Measurements from ENCODE around the gene TMEM203.
A peak's percentile ranks its signal among the peaks of the same experiment; 100 is the strongest.

Gene TMEM203

DNA sequence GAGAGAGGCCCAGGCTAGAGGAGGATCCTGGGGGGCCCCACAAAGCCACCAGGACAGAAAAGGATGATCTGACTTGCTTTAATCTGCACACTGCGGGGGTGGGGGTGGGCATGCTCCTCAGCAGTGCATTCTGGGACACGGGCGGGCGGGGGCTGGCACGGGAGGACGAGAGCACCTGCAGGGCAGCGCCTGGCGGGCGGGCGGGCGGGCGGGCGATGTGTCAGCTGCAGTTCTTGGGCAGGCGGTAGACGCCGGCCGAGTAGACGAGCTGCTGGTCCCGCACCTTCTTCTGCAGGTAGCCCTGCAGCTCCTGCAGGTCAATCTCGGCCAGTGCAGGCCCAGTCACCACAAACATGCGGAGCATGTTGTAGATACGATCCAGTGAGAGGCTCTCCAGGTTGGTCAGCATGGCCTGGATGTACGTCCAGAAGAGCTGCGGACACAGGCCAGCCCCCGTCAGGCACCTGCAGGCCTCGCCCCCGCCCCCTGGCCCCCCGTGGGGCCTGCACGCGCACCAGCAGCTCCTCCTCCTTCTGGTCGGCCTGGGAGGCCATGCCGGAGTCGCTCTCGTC, 30.6 kb downstream of the TMEM203 start:
- H3K27ac ChIP-seq, result peak overlapping the region; percentile 98
- TF ChIP-seq ZFX (IDR thresholded peaks at IDR 0.05; ENCODE audit: borderline replicate concordance) (no peak), CTCF (IDR thresholded peaks at IDR 0.05) (no peak)

- TF ChIP-seq ZFX (IDR thresholded peaks at IDR 0.05; ENCODE audit: borderline replicate concordance) (no peak), CTCF (IDR thresholded peaks at IDR 0.05) (no peak)
- H3K27ac ChIP-seq, result peak overlapping the region; percentile 98
Measured at GRCh38 chr9:137173796-137174664, 31.4 kb downstream of the TMEM203 start.

DNA sequence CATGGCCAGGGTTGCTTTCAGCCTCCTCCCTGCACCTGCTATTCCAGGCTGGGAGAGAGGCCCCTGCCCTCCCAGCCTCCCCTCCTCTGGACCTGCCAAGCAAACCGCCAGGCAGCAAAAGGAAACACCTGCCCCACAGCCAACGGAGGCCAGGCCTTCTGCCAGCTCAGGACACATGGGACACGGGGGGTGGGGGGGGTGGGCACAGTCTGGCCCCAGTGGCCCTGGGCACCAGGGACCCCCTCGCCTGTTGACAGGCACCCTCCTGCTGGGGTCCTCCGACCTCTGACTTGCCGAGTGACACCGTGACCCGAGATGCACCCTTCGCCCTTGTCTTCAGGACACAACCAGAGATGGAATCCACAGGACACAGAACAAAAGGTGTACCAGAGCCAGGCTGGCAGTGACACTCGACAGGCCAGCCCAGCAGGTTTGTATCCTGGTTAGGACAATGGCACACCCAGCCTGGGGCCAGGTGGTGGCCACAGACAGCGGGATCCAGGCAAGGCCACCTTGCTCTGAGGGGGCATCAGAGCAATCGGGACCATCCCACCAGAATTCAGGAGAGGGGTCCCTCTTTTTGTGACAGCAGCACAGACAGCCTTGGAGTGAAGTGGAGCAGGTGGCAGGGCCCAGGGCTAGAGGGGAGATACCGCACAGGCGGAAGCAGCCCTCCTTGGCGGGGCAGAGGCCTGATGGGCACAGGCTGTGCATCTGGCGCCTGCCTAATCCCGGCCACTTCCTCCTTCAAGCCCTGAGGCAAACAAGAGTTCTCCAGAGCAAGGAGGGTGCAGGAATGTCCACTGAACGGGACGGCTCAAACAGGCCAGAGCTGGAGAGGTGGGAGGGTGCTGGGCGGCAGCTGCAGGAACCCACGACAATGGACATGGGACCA, 32.3 kb downstream of the TMEM203 start:
- peak overlapping the region; percentile 98 for H3K27ac ChIP-seq
- TF ChIP-seq ZFX (IDR thresholded peaks at IDR 0.05; ENCODE audit: borderline replicate concordance) (no peak), CTCF (IDR thresholded peaks at IDR 0.05) (no peak)

DNA sequence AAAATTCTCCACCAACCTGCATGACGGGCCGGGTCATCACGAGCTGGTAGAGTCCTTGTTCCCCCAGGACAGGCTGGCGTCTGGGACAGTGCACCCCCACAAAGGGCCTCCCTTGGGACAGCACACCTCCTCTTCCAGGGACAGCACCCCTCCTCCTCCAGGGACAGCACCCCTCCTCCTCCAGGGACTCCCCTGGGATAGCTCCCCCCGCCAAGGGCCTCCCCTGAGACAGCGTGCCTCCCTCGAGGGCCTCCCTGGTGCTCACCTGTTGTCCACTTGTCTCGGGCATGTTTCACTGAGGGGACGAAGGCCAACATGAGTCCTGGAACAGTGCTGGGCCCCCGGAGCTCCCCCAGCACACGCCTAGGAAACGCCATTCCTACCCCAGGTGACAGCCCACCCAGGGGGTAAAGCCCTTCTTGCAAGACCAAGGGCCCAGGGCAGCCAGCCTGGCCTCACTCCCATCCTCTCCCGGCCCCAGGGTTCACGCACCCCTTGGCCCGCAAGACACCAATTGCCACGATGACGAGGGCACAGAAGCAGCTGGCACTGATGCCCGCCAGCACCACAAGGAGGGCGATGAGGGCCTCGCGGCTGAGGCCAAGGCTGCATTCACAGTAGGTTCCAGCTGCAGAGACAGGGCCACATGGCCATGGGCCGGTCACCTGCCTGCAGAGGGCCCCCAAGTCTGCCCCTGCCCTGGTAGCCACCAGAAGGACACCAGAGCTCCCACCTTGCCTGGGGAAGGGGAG, 34.1 kb downstream of the TMEM203 start:
- H3K27ac ChIP-seq, result peak overlapping the region; percentile 98
- TF ChIP-seq CTCF (IDR thresholded peaks at IDR 0.05) (no peak), ZFX (IDR thresholded peaks at IDR 0.05; ENCODE audit: borderline replicate concordance) (no peak)

- no peak for TF ChIP-seq CTCF (IDR thresholded peaks at IDR 0.05)
- no peak for TF ChIP-seq ZFX (IDR thresholded peaks at IDR 0.05; ENCODE audit: borderline replicate concordance)
- H3K27ac ChIP-seq, result peak overlapping the region; percentile 98
Measured at GRCh38 chr9:137170486-137171148, 34.8 kb downstream of the TMEM203 start.

DNA sequence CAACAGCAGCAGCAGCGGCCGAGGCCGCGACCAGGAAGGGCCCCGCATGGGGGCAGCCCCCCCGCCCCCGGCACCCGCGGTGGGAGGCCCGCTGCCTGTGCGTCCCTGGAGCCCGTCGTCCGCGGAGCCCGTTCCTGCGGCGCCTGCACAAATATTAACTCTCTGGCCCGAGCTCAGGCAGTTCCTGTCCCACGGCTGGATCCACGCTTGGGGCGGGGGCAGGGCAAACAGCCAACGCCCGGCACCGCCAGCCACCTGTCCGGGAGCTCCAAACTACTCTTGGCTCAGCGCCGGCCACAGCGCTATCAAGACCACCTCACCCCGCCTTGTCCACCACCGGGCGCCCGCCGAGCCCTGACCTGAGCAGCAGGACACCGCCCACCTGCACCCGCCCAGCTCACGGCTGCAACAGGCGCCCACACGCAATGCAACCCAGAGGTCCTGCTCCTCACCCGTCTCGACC, 35.5 kb downstream of the TMEM203 start, which contains the start of gene LRRC26:
LRRC26 (minus strand) TSS at position 156 of the 463 bp plus-strand sequence; CDS start at position 48, 108 bp downstream.
- peak within 1 kb of the TSS; percentile 98 for H3K27ac ChIP-seq
- TF ChIP-seq CTCF (IDR thresholded peaks at IDR 0.05) (no peak), ZFX (IDR thresholded peaks at IDR 0.05; ENCODE audit: borderline replicate concordance) (no peak)

Data from 22Rv1 (cell line).